ENCODE measurements around the gene CMC4. TPM values are rescaled to one million over a fixed set of nuclear protein-coding genes. Genes with fewer than 3 reads are reported as not detected.

Gene CMC4
- polyA plus RNA-seq (2013, experiment 1 of 2; ENCODE audit: insufficient read length) = 7.5 TPM
- polyA plus RNA-seq (2013, experiment 2 of 2; ENCODE audit: insufficient read length) = 10.0 TPM

GRCh38 chrX:155070975-155071693 lies at the start of gene CMC4, which contains the start of the genes BRCC3 and MTCP1:
TSS of gene CMC4 (minus strand) at chrX:155071136. CDS start at chrX:155064023, 7,113 bp downstream.
TSS of gene BRCC3 (plus strand) at chrX:155071508. CDS start at chrX:155071528, 20 bp downstream.
TSS of gene MTCP1 (minus strand) at chrX:155071136. CDS start at chrX:155066010, 5,126 bp downstream.
- DNase-seq = peak; percentile 78

- DNase-seq = no peak
Observed at GRCh38 chrX:155115174-155115819, 44.4 kb upstream of the CMC4 start.

GRCh38 chrX:155113097-155113496 lies 42.2 kb upstream of the CMC4 start:
- no peak for DNase-seq

- DNase-seq = no peak
Observed at GRCh38 chrX:155112171-155112570, 41.2 kb upstream of the CMC4 start.

- DNase-seq = no peak
Observed at GRCh38 chrX:155108427-155108826, 37.5 kb upstream of the CMC4 start.

- DNase-seq = no peak
Observed at GRCh38 chrX:155105919-155106318, 35.0 kb upstream of the CMC4 start.

GRCh38 chrX:155094468-155095061 lies 23.6 kb upstream of the CMC4 start:
- DNase-seq = peak; percentile 33

GRCh38 chrX:155086961-155087735 lies 16.2 kb upstream of the CMC4 start:
- DNase-seq = no peak

GRCh38 chrX:155086202-155086840 lies 15.4 kb upstream of the CMC4 start:
- DNase-seq = peak; percentile 32

- no peak for DNase-seq
Observed at GRCh38 chrX:155071694-155072280, 851 bp upstream of the CMC4 start.

GRCh38 chrX:155070663-155070974 lies 317 bp downstream of the CMC4 start:
- DNase-seq = no peak

GRCh38 chrX:155070038-155070437 lies 898 bp downstream of the CMC4 start:
- DNase-seq = no peak

- DNase-seq = no peak
Observed at GRCh38 chrX:155069414-155069813, 1.5 kb downstream of the CMC4 start.

- peak; percentile 62 for DNase-seq
Observed at GRCh38 chrX:155068165-155068564, 2.8 kb downstream of the CMC4 start.

- no peak for DNase-seq
Observed at GRCh38 chrX:155065035-155065734, 5.8 kb downstream of the CMC4 start.

- DNase-seq = no peak
Observed at GRCh38 chrX:155061760-155062159, 9.2 kb downstream of the CMC4 start.

GRCh38 chrX:155056877-155057792 lies 13.8 kb downstream of the CMC4 start:
- DNase-seq = peak; percentile 72

- no peak for DNase-seq
Observed at GRCh38 chrX:155056471-155056870, 14.5 kb downstream of the CMC4 start.

GRCh38 chrX:155055494-155055893 lies 15.4 kb downstream of the CMC4 start:
- DNase-seq = no peak

GRCh38 chrX:155054255-155054654 lies 16.7 kb downstream of the CMC4 start:
- DNase-seq = no peak

Measured in fibroblast of skin of back (primary cell).